A673 (cell line): ENCODE measurements around the gene ZSCAN30.

ENCODE experiments used
- EZH2 ChIP-seq: fragments of 200-600 bp; sonication (generic); IDR thresholded peaks from 2 replicates; pipeline ENCODE4 v1.6.1; 2017; ENCODE audit warnings: borderline replicate concordance, low read depth, mild to moderate bottlenecking, mixed read lengths, antibody characterized with exemption, low read length; ENCODE audit not compliant: poor library complexity, severe bottlenecking
- TF ChIP-seq, protein P1 (sequence below): fragments of 300-800, 200-600 bp; sonication (generic); conservative IDR thresholded peaks from 2 replicates; pipeline ENCODE4 v1.5.1; 2017; ENCODE audit warnings: low read depth, mild to moderate bottlenecking, antibody characterized with exemption, low read length, moderate library complexity, mixed read lengths

DNA sequence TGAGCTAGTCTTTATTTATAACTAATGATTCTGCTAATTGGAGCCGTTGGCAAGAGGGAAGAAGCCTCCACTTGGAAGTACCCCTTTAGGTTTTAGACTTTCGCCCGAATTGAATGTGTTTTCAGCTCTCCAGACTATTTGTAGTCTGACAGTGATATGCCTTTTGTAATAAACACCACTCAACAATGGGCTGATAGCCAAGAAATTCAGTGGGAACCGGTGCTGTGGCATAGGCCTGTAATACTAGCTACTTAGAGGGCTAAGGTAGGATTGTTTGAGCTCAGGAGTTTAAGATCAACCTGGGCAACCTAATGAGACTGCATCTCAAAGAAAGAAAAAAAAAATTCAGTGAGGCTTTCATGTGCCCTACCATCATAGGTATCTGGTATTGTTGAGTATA, 13.6 kb upstream of the ZSCAN30 start:
- TF ChIP-seq, protein P1, sequence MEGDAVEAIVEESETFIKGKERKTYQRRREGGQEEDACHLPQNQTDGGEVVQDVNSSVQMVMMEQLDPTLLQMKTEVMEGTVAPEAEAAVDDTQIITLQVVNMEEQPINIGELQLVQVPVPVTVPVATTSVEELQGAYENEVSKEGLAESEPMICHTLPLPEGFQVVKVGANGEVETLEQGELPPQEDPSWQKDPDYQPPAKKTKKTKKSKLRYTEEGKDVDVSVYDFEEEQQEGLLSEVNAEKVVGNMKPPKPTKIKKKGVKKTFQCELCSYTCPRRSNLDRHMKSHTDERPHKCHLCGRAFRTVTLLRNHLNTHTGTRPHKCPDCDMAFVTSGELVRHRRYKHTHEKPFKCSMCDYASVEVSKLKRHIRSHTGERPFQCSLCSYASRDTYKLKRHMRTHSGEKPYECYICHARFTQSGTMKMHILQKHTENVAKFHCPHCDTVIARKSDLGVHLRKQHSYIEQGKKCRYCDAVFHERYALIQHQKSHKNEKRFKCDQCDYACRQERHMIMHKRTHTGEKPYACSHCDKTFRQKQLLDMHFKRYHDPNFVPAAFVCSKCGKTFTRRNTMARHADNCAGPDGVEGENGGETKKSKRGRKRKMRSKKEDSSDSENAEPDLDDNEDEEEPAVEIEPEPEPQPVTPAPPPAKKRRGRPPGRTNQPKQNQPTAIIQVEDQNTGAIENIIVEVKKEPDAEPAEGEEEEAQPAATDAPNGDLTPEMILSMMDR, result no peak
- TF ChIP-seq EZH2, result no peak
